ACHN (cell line): ENCODE measurements around the gene ZNF467.

Experiments
- DNase-seq: peaks from one replicate; pipeline ENCODE4 v3.0.0-alpha.2; 2015
- in situ Hi-C: cut with HindIII; loops from 2 replicates; pipeline ENCODE4 v1.10.0; 2017; ENCODE audit warnings: low sequenced_read_pairs, low pct_ligation_motif_present, low pct_unique_long_range_greater_than_20kb

The ZNF467 gene

GRCh38 chr7:149723082-149723767 lies 50.2 kb downstream of the ZNF467 start:
- in situ Hi-C loops, result no loop called here
- no peak for DNase-seq

GRCh38 chr7:149722356-149722957 lies 50.9 kb downstream of the ZNF467 start:
- in situ Hi-C loops, result no loop called here
- DNase-seq, result no peak

- DNase-seq, result no peak
- in situ Hi-C loops, result no loop called here
Measured at GRCh38 chr7:149721084-149721601, 52.2 kb downstream of the ZNF467 start.

GRCh38 chr7:149720372-149721083 lies 52.9 kb downstream of the ZNF467 start:
- in situ Hi-C loops, result no loop called here
- DNase-seq, result peak; percentile 83

GRCh38 chr7:149719912-149720335 lies 53.5 kb downstream of the ZNF467 start:
- in situ Hi-C loops, result no loop called here
- no peak for DNase-seq

- no peak for DNase-seq
- in situ Hi-C loops, result no loop called here
Measured at GRCh38 chr7:149719050-149719899, 54.1 kb downstream of the ZNF467 start.

GRCh38 chr7:149718730-149719049 lies 54.7 kb downstream of the ZNF467 start:
- DNase-seq, result no peak
- in situ Hi-C loops, result no loop called here

GRCh38 chr7:149717481-149717880 lies 55.9 kb downstream of the ZNF467 start:
- no peak for DNase-seq
- in situ Hi-C loops, result no loop called here

GRCh38 chr7:149716932-149717307 lies 56.5 kb downstream of the ZNF467 start:
- no peak for DNase-seq
- in situ Hi-C loops, result no loop called here

- in situ Hi-C loops, result no loop called here
- DNase-seq, result peak; percentile 36
Measured at GRCh38 chr7:149716007-149716931, 57.1 kb downstream of the ZNF467 start.

GRCh38 chr7:149715476-149715875 lies 57.9 kb downstream of the ZNF467 start:
- no peak for DNase-seq
- in situ Hi-C loops, result no loop called here

GRCh38 chr7:149714910-149715471 lies 58.4 kb downstream of the ZNF467 start:
- in situ Hi-C loops, result no loop called here
- no peak for DNase-seq
